HG03108 (cell line): ENCODE results near the gene ROCK2.
"Not testable (repeated sequence)": the region's sequence is repeated elsewhere in the genome, so short reads cannot be mapped to it uniquely, and the experiment has no call there.

Experiments used
- ATAC-seq: cut with Tn5 transposase; IDR thresholded peaks from one replicate; pipeline ENCODE4 v1.9.1; 2021; ENCODE audit warnings: moderate library complexity; ENCODE audit not compliant: unreplicated experiment

Gene ROCK2

DNA sequence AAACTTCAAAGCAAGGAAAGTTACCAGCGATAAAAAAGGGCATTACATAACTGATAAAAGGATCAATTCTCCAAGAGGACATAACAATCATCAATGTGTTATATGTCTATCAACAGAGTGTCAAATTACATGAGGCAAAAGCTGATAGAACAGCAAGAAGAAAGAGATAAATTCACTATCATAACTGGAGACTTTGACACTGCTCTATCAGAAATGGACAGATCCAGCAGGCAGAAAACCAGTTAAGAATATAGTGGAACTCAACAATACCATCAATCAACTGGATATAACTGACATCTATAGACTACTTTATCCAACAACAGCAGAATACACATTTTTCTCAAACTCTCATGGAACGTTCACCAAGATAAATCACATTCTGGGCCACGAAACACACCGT, 65.0 kb downstream of the ROCK2 start:
- no peak for ATAC-seq

DNA sequence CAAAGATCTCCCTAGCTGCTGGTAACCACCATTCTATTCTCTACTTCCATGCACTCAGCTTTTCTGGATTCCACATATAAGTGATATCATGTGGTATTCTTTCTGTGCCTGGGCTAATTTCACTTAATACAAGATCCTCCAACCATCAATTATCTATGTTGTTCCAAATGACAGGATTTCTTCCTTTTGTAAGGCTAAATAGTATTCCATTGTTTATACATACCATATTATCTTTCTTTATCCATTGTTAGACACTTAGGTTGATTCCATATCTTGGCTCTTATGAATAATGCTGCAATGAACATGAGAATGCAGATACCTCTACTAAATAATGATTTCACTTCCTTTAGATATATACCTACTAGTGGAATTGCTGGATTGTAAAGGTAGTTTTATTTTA, 66.2 kb downstream of the ROCK2 start:
- no peak for ATAC-seq

GRCh38 chr2:11275910-11276309, 68.5 kb downstream of the ROCK2 start:
- ATAC-seq = no peak

- no peak for ATAC-seq
These were observed 73.5 kb downstream of the ROCK2 start for GRCh38 chr2:11270891-11271290.

DNA sequence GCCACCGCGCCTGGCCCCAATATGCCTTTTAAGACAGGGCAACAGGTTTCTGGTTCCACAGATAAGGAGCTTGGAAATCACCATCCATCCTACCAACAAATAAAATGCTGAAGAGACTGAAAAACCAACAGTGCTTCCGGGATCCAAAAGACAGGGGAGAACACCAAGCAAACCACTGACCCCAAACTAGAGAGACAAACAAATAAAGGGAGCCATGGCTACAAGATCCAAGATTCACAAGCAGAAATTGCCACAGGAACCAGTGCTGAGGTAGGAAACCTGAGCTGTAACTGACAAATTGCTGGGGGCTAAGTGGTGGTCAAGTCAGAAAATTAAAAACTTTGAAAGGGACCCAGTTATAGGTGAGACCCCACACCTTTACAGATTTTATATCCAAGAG, 76.5 kb downstream of the ROCK2 start:
- no peak for ATAC-seq

DNA sequence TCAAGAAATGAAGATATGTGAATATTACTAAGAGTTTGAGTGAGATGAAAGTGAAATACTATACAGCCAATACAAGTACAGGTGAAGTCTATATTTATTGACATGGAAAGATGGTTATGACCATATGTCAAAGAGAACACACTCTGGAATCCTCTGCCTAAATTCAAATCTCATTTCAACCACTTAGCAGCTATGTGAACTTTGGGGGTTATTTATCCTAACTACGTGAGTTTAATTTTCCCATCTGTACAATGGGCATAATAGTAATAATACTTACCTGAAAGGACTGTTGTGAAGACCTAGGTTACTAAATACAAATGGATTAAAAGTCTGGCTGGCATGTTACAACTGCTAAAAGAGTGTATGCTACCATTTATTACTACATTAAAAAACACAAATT, 79.6 kb downstream of the ROCK2 start:
- no peak for ATAC-seq

- ATAC-seq = no peak
These were observed 80.4 kb downstream of the ROCK2 start for GRCh38 chr2:11264007-11264406.

GRCh38 chr2:11263177-11263576, 81.3 kb downstream of the ROCK2 start:
- ATAC-seq = no peak

- not testable (repeated sequence) for ATAC-seq
These were observed 82.0 kb downstream of the ROCK2 start for GRCh38 chr2:11262438-11262837.

DNA sequence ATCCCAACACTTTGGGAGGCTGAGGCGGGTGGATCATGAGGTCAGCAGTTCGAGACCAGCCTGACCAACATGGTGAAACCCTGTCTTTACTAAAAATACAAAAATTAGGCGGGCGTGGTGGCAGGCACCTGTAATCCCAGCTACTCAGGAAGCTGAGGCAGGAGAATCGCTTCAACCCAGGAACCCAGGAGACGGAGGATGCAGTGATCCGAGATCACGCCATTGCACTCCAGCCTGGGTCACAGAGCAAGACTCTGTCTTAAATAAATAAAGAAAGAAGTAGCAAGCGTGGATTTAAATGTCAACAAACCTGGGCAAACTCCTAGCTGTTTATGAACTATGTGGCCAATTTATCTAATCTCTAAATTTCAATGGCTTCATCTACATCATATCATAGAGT, 82.9 kb downstream of the ROCK2 start:
- not testable (repeated sequence) for ATAC-seq

- no peak for ATAC-seq
These were observed 83.5 kb downstream of the ROCK2 start for GRCh38 chr2:11260979-11261378.

DNA sequence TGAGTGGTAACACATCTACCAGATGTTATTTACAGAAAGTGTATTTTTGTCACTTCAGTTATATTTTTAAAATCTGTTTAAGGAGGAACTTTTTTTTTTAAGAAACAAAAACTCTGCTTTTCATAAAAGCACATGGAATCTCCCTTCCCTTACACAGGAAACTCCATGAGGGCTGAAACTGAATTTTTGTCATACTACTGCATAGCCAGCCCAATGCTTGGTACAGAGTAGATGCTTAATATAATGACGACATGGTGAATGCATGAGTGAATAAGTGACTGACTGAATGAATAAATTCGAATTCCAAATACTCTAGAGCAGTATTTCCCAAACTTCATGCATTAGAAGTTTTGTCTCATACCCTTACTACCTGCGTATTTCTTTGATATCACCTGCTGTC, 86.5 kb downstream of the ROCK2 start:
- ATAC-seq = no peak

GRCh38 chr2:11257078-11257477, 87.4 kb downstream of the ROCK2 start:
- no peak for ATAC-seq

DNA sequence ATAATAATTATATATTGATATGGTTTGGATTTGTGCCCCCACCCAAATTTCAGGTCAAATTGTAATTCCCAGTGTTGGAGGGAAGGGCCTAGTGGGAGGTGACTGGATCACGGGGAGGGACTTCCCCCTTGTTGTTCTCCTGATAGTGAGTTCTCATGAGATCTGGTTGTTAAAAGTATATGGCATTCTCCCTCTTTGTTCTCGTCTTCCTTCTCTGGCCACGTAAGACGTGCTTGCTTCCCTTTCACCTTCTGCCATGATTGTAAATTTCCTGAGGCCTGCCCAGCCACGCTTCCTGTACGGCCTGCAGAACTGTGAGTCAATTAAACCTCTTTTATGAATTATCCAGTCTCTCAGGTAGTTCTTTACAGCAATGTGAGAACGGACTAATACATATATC, 88.3 kb downstream of the ROCK2 start:
- no peak for ATAC-seq

GRCh38 chr2:11254100-11254536, 90.3 kb downstream of the ROCK2 start:
- ATAC-seq = no peak

DNA sequence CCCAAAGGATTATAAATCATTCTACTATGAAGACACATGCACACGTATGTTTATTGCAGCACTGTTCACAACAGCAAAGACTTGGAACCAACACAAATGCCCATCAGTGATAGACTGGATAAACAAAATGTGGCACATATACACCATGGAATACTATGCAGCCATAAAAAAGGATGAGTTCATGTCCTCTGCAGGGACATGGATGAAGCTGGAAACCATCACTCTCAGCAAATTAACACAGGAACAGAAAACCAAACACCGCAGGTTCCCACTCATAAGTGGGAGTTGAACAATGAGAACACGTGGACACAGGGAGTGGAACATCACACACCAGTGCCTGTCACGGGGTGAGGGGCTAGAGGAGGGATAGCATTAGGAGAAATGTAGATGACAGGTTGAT, 92.0 kb downstream of the ROCK2 start:
- not testable (repeated sequence) for ATAC-seq

DNA sequence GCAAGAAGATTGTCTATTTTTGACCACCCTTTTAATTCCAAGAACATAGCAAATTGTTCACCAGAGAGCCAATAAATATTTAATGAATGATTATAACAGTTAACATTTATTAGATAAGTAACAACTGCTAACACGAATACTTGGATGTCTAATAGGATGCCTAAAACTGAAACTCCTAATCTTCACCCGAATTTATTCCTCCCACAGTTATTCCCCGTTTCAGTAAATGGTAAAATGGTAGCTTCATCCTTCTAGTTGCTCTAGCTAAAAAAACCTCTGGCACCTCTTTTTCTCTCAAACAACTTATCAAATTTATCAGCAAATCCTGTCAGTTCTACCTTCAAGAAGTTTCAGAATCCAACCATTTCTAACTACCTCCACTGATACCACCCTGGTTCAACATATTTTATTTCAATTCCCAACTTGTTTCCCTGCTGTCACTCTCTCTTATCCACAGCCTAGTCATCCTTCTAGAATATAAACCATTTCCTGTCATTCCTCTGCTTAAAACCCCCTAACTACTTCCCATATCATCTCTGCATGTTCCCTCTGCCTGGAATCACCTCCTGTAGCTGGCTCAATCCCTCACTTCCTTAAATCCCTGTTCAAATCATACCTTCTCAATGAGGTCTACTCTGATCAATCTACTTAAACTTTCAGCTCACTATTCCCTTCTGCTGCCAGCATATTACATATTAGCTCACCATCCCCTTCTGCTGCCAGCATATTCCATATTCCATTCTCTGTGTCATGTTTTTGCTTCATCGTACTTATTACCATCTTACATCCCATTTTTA, 93.8 kb downstream of the ROCK2 start:
- ATAC-seq = no peak

DNA sequence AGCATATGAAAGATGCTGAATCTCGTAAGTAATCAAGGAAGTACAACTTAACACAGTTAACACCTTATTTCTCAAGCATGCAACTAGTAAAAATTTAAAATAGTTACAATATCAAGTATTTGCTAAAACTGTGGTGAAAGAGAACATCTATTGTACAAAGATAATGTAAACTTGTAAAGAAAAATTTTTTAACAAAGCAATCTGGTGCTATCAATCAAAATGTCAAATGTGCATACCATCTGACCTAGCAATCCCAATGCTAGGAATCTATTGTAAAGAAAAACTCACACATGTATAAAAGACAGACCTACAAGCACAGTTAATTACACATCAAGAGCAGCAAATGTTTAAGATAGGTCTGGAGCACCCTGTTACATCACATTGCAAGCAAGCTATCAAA, 99.1 kb downstream of the ROCK2 start:
- no peak for ATAC-seq

GRCh38 chr2:11244091-11244826, 100.2 kb downstream of the ROCK2 start:
- no peak for ATAC-seq

- no peak for ATAC-seq
These were observed 100.9 kb downstream of the ROCK2 start for GRCh38 chr2:11243512-11243911.

- ATAC-seq = no peak
These were observed 101.8 kb downstream of the ROCK2 start for GRCh38 chr2:11242542-11243174.
